Progenitor cell of endocrine pancreas (in vitro differentiated cells): Measurements from ENCODE around the gene DGCR2. TPM values are rescaled to one million over a fixed set of nuclear protein-coding genes. Genes with fewer than 3 reads are reported as not detected.

Source experiments
- DNase-seq: peaks from one replicate; pipeline ENCODE4 v3.0.0; 2021; ENCODE audit warnings: low spot score; ENCODE audit not compliant: unreplicated experiment
- H3K27ac Mint-ChIP-seq: 2 replicates; pipeline ENCODE4 v1.8.0; 2021; ENCODE audit warnings: mild to moderate bottlenecking, moderate library complexity, mixed read lengths
- H3K27me3 Mint-ChIP-seq: 2 replicates; pipeline ENCODE4 v1.8.0; 2021; ENCODE audit warnings: mixed read lengths
- H3K36me3 Mint-ChIP-seq: 2 replicates; pipeline ENCODE4 v1.8.0; 2022; ENCODE audit warnings: mixed read lengths; ENCODE audit not compliant: insufficient read depth
- H3K4me1 Mint-ChIP-seq: 2 replicates; pipeline ENCODE4 v1.8.0; 2021; ENCODE audit warnings: low read depth, mixed read lengths
- H3K4me3 Mint-ChIP-seq: 2 replicates; pipeline ENCODE4 v1.8.0; 2021; ENCODE audit warnings: low read depth, mild to moderate bottlenecking, moderate library complexity, mixed read lengths
- H3K9me3 Mint-ChIP-seq: 2 replicates; pipeline ENCODE4 v1.8.0; 2021; ENCODE audit warnings: low read depth, mixed read lengths
- CTCF ChIP-seq: fragments of 200-600 bp; sonication (generic); IDR thresholded peaks from one replicate; pipeline ENCODE4 v1.5.0; 2021; ENCODE audit warnings: antibody characterized with exemption, mild to moderate bottlenecking; ENCODE audit not compliant: unreplicated experiment
- total RNA-seq: library from RNA; stranded (reverse); gene quantifications from 2 replicates; pipeline ENCODE4 v1.2.1, GENCODE V29; 2021

Gene DGCR2
- total RNA-seq, 1 donor from 2014 or later: 89.1 TPM

GRCh38 chr22:19058713-19059451 lies 63.3 kb downstream of the DGCR2 start:
- Mint-ChIP-seq H3K4me3 (no peak overlapping the region), H3K9me3 (no peaks in the 10 kb centered on the region), H3K4me1 (peaks cover 4% of the 10 kb centered on the region), H3K27me3 (no peaks in the 10 kb centered on the region), H3K36me3 (peaks cover 19% of the 10 kb centered on the region), H3K27ac (peak overlapping the region; percentile 23)
- TF ChIP-seq CTCF: no peak
- DNase-seq: no peak

GRCh38 chr22:19057999-19058491 lies 64.2 kb downstream of the DGCR2 start:
- Mint-ChIP-seq H3K27me3 (no peaks in the 10 kb centered on the region), H3K27ac (peak overlapping the region; percentile 4), H3K9me3 (no peaks in the 10 kb centered on the region), H3K4me3 (no peak overlapping the region), H3K36me3 (peaks cover 22% of the 10 kb centered on the region), H3K4me1 (peaks cover 4% of the 10 kb centered on the region)
- no peak for DNase-seq
- TF ChIP-seq CTCF: no peak

GRCh38 chr22:19057539-19057938 lies 64.7 kb downstream of the DGCR2 start:
- H3K36me3 Mint-ChIP-seq: peaks cover 21% of the 10 kb centered on the region
- no peak for DNase-seq
- peak overlapping the region; percentile 56 for H3K27ac Mint-ChIP-seq
- peaks cover 1% of the 10 kb centered on the region for H3K4me1 Mint-ChIP-seq
- H3K4me3 Mint-ChIP-seq: no peak overlapping the region
- H3K27me3 Mint-ChIP-seq: no peaks in the 10 kb centered on the region
- no peak for TF ChIP-seq CTCF
- H3K9me3 Mint-ChIP-seq: no peaks in the 10 kb centered on the region

- H3K36me3 Mint-ChIP-seq: peaks cover 21% of the 10 kb centered on the region
- H3K4me3 Mint-ChIP-seq: no peak overlapping the region
- no peaks in the 10 kb centered on the region for H3K4me1 Mint-ChIP-seq
- H3K27me3 Mint-ChIP-seq: no peaks in the 10 kb centered on the region
- TF ChIP-seq CTCF: no peak
- H3K27ac Mint-ChIP-seq: no peak overlapping the region
- DNase-seq: no peak
- no peaks in the 10 kb centered on the region for H3K9me3 Mint-ChIP-seq
These were observed 65.2 kb downstream of the DGCR2 start for GRCh38 chr22:19056951-19057401.

- H3K9me3 Mint-ChIP-seq: no peaks in the 10 kb centered on the region
- H3K4me1 Mint-ChIP-seq: peaks cover 3% of the 10 kb centered on the region
- H3K27me3 Mint-ChIP-seq: no peaks in the 10 kb centered on the region
- H3K27ac Mint-ChIP-seq: no peak overlapping the region
- peaks cover 21% of the 10 kb centered on the region for H3K36me3 Mint-ChIP-seq
- H3K4me3 Mint-ChIP-seq: no peak overlapping the region
- TF ChIP-seq CTCF: no peak
- DNase-seq: no peak
These were observed 66.4 kb downstream of the DGCR2 start for GRCh38 chr22:19055801-19056200.
